HG03457 (cell line): ENCODE measurements around the gene GFRA1.
"Not testable (repeated sequence)": the region's sequence is repeated elsewhere in the genome, so short reads cannot be mapped to it uniquely, and the experiment has no call there.

Experiments
- ATAC-seq: cut with Tn5 transposase; IDR thresholded peaks from one replicate; pipeline ENCODE4 v1.9.1; 2021; ENCODE audit warnings: moderate number of reproducible peaks; ENCODE audit not compliant: unreplicated experiment

The GFRA1 gene

DNA sequence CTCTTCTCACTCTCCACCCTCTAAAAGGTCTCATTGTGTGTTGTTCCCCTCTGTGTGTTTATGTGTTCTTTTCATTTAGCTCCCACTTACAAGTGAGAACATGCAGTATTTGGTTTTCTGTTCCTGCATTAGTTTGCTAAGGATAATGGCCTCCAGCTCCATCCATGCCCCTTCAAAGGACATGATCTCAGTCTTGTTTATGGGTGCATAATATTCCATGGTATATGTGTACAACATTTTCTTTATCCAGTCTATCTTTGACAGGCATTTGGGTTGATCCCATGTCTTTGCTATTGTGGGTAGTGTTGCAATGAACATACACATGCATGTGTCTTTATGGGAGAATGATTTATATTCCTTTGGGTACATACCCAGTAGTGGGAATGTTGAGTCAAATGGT is 107.1 kb downstream of the GFRA1 start:
- not testable (repeated sequence) for ATAC-seq

DNA sequence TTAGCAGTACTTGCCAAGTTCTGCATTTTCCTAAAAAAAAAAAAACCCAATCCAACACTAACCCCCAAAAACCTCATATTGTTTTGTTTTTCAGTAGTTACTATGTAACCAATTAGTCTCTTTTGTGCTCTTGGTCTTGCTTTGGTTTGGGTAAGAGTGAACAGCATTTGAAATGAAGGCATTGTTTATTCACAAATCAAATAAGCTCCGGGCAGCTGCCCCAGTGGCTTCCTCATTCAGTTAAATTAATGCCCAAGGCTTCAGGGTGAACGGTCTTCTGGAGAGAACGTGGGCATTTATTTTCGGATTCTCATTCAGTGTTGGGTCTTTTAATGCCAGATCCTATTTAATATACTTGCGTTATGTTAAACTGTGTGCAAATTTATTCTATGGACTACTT is 108.7 kb downstream of the GFRA1 start:
- no peak for ATAC-seq

DNA sequence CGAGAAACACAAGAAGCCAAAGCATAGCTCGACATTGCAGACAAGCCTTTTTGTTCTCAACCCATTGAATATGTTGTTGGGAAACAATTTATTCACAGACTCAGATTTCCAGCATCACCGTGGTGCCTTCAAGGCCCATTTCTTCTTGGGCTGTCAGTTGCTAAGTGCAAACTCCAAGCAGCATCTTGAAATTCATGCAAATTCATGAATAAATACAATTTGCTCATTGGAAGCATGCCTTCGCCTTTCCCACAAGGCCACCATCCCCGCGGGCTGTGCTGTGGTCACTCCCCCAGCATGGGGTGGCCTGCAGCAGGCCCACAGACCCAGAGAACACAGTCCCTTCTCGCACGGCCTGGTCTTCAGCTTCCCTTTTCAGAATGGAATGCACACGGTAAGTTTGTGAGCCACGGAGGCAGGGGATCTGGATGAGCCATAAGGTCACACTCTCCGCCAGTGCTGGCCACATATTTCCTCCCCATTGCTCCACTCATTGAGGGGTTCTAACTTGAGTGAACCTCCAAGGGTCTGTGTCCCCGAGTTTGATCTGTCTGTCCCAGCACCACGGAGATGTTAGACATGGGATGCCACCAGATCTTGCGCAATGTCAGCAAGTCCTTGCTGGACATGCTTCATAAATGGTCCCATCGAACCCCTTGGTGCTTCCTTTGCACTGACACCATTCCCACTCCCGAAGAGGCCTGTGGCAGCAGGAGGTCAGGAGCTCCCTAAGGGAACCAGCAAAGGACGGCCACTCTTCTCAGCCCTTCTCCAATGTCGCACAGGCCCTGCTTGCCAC is 109.5 kb downstream of the GFRA1 start:
- no peak for ATAC-seq

DNA sequence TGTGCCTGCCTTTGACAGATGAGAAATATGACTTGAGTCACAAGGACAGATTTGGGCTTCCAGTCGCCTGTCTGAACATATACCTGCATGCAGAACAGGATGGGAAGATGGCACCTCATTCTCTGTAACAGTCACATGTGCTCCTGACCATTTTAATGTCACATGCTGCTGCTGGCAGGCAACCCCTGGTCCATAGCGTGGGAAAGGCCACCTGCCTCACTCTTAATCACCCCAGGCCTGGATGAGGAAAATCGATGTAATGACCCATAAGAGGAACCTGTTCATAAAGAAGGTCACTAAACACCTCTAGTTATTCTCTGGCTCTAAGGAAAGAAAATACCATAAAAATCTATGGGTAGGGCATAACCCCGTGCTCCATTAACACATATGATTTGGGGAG is 110.2 kb downstream of the GFRA1 start:
- ATAC-seq, result no peak

DNA sequence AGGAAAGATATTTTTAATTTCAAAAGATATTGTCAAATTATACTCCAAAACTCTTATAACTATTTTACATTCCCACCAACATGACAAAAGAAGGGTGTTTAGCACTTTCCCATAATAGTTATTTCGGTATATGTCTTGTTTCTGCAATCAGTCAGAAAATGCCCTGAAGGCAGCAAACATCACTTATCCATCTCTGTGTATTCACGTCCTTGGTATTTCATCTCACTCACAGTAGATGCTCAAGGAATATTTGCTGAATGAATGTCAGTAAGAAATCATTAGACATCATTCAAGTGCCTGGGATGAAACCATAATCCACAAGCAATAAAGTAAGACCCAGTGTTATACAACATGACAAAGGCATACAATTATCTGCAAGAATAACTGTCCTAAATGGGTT is 112.7 kb downstream of the GFRA1 start:
- no peak for ATAC-seq

DNA sequence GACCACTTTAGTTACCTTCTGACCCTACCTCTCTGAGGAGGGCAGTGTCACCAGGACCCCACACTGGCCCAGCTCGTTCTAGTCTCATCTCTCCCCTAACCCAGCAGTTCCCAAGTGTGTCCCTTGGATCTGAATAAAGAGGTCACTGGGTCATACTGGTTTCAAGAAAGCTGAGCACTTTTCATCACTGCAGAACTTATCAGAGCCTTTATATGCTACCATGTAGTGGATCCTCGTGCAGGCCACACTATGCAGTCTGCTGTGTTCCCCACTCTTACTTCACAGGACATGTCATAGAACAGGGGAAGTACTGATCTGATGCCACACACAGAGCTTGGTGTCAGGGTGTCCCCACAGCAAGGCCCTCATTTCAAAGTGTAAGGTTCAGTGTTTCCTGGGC is 113.8 kb downstream of the GFRA1 start:
- ATAC-seq, result no peak

DNA sequence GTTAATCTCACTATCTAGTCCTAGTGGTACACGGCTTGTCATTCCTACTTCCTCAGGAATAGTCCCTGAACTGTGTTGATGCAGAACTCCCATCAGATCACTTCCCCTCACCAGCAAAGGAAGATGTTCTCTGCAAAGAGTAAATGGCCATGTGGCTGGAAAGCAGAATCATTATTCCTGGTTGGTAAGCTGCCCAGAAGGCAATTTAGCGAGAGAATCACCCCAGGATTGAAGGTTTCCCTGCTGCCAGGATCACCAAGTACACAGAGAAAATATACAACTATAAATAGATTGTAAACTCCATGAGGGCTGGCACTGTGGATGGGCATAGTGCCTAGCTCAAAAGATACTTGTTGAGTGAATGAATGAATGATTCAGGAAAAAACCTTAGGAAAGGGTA is 115.0 kb downstream of the GFRA1 start:
- no peak for ATAC-seq

DNA sequence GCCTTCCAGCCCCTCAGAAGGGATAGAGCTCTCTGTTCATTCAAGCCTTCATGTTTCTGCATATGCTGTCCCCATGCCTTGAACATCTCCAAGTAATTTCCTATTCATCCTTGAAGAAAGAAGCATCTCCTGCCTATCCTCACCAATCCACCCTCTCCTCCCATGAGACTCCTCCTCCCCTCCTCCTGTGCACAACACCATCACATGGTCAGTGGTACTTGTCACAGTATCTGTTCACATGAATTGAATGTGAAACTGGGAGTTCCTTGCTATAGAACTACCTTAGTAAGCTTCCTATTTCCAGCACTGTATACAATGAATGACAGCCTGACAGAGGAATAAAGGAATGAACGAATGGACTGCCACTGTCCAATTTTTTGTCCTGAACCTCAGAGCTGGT is 115.5 kb downstream of the GFRA1 start:
- ATAC-seq, result no peak

DNA sequence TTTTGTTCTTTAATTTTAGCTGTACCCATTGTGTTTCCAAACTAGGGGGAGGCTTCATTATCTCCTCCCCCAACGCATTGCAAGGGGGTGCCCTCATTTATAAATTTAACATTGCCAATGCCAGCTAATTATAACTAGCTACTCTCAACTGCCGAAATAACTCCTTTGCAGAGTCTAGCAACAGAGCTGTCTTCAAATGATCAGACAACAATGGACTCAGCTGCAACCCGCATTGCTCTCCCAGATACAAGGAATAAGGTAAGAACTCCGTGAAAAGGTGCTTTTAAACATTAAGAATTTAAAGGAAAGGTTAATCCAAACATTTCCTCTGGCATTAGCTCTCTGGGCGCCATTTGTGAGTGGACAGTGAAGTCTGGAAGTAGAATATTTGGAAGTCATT is 116.2 kb downstream of the GFRA1 start:
- no peak for ATAC-seq

DNA sequence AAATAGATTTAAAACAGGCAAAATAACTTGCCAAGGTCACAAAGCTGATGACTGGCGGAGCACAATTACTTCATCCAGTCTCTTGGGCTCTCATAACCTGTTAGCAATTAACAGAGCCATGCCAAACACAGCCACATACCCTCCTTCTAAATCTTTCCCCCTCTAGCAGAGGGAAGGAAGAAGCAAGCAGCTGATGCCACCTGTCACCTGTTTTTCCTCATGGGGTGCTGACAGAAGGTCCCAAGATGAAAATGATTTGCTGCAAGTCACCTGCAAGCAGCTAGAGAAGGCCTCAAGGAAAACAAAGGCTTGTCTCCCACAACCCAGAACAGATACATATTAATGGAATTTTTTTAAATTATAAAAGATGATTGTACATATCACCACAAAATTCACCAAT is 117.8 kb downstream of the GFRA1 start:
- ATAC-seq, result no peak

DNA sequence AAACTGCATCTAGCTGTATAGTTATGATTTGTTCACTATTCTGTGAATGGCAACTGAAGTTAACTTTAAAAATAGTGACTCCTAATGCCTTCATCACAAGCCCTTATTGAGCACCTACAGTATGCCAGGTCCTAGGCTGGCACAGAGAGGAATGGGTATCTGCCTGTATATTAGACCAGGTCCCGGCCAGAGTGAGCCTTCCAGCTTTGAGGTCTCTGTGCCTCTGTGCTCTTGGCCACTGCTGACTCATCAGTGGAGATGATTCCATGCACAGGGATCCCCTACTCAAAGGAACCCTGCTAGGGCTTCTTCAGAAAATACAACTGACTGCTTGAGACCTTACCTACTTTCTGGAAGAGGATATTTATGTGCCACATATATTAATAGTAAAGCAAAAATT is 118.4 kb downstream of the GFRA1 start:
- ATAC-seq, result no peak

DNA sequence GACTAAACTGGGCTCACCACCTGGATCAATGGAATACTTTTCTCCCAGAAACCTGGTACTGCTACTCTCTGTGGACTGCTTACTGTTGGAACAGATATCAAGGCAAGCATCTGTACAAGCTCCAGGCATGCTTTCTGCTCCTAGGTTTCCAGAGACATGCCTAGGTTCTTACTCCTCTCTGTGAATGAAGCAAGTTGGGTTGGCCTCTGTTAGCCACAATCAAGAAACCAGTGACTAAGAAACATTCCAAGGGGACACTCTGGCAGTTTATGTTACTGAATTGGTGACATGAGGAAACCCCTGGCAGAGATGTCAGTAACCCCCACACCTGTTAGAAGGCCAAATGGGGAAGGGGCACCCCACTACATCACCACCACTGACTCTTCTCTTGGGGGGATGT is 121.9 kb downstream of the GFRA1 start:
- ATAC-seq, result no peak

DNA sequence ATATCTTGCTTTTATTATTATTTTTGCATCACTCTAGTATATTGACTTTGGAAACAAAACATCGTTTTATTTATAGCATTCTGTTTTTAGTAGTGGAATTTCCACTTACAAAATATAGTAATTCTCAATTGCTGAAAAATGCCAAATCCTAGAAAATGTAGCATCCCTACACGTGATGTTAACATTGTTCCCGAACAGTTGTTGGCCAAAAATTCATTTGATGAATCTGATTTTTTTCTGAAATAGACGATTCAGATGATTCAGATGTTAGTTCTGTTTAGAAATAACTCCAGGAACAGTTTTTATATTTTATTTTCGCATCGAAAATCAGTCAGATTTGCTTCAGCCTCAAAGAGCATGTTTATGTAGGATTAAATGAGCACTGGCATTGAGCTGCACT is 122.4 kb downstream of the GFRA1 start:
- ATAC-seq, result no peak

DNA sequence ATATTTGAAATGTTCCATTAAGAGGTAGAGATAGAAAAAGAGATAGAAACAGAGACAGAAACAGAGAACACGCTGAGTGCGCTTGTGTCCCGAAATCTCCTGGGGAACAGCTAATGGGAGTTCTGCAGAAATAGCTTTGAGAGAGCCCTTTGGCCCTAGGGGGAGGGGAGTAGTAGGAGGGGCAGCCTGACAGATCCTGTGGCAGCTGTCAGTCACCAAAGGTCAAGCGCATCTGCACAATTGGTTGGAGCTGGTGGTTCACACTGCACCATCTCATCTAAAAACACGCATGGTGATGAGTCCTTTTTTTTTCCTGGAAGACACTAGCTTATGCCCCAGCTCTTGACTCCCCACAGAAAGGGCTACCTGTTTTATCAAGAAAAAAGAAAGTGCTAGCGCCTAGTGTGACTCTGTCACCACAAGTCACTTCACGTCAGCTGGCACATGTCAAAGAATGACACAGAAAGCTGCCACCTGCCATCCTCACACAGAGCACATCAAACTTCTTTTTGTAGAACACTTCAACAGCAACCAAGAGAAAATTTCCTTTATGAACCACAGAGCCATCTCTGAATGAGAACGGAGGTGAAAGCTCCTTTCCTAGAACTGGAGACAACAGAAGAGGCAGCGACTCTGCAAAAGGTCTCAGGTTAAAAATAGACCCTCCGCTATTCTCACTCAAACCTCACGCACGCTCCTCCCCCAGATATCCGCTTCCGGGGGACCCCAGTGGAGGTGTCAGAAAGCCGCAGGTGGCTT is 125.7 kb downstream of the GFRA1 start:
- no peak for ATAC-seq

DNA sequence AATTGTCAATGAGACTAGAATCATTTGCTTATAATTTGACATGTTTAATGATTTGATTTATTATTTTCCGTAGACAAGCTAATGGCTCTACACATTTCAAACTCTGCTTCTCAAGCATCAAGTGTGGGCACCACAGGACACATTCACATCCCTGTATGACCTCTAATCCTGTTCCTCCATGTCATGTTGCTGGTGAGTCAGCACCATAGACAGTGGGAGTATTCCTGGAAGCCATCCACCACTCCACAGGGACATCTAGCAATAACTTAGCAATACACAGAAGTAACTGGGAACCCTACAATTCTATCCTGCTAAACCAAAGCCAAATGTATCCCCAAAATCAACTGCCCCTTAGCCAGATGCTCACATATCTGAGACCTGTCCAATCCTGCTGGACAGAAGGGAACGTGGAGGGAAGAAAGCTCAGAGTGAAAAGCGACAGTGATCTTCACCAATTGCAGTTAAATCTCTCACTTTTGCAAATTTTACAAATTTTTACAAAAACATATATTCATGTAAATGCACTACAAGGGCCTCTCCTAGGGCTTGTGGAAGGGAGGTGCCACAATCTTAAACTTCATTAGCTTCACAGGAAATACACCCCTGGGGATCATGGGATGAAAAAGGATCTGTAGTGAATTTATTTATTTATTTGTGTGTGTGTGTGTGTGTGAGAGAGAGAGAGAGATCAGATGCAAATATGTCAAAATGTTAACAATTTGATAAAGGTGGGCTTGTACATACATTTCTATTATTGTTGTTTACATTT is 126.5 kb downstream of the GFRA1 start:
- ATAC-seq, result no peak

DNA sequence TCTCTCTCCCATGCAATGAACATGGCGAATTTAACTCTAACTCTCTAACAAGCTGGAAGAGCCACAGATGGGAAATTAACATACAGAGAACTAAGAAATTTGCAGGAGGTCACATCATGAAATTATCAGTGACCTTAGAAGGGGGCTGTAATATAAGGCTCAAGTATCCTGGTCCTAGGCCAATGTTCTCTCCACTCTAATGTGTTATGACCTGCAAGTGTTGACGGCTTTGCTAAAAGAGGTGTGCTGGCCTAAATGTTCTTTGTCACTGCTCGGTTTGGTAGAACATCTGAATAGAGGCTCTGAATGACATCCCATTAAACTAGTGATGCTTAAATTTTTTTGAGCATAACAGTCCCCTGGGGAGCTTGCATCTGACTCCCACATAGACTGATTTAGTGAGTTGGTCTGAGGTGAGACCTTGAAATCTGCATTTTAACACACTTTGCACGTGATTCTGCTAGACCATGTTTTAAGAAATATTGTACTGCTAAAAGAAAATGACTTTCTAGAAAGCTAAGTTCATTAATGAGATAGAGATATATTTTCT is 129.3 kb downstream of the GFRA1 start:
- ATAC-seq, result no peak

DNA sequence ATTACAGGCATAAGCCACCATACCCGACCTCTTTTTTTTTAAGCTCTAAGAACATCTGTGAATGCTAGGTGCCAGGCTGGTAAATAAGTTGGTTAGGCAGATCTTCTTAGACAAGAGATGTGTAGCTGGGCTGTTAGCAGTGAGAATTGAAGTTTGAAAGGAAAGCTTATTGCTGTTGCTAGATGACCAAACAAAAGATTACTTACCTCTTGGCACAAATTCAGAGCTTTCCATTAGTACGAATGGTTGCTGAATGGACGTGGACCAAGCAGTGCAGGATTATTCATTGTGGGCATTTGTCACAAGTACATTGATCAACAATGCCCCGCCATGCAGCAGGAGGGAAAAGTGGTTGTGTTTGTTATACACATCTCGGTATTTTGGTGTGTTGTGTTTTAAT is 131.2 kb downstream of the GFRA1 start:
- no peak for ATAC-seq

DNA sequence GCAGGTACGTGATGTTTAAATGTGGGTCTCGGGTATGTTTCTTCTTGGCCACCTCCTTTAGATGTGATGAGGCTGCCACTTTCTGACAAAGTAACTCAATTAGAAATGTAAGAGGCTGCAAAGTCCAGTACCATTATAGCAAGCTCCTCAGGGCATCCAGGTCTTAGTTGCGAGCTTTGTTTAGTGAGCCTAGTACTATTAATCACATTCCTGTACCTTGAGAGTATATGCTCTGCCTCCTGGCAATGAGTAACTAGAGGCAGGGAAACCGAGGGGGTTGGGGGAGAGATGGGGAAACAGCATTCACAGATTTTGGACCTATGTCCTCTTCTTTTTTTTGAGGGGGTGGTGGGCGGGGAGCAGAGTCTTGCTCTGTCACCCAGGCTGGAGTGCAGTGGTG is 131.8 kb downstream of the GFRA1 start:
- no peak for ATAC-seq

DNA sequence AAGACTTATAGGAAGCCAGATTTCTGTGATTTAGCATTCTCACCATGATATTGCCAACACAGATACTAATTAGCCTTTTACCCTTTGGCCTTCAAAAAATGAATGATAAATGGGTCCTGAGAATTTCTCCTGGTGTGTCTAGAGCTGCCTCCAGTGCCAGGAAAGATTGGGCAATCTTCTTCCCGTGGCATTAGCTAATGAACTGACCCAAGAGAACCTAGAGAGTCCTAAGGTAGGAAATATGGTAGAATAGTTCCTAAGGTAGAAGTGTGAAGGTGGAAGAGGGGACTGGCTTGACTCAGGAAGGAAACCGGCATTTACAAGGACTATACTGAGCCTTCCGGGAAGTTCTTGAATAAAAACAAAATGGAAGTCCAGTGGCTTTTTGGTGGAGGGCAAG is 133.1 kb downstream of the GFRA1 start:
- ATAC-seq, result no peak

DNA sequence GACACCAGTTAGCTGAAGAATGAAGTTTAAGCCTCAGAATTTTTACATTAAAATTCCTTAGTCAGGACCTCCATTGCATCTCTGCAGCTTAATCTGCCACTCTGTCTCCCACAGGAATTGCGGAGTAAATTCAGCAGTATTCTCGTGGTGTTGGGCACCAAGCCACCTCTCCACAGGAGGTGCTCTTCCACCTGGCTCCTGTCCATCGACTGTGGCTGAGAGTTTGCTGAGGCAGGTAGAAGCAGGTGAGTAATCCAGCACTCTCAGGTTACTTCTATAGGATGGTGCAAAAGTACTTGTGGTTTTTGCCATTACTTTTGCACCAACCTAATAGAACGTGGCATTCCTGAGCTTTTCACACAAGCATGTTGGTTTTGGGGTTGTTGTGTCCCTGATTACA is 134.1 kb downstream of the GFRA1 start:
- ATAC-seq, result no peak

DNA sequence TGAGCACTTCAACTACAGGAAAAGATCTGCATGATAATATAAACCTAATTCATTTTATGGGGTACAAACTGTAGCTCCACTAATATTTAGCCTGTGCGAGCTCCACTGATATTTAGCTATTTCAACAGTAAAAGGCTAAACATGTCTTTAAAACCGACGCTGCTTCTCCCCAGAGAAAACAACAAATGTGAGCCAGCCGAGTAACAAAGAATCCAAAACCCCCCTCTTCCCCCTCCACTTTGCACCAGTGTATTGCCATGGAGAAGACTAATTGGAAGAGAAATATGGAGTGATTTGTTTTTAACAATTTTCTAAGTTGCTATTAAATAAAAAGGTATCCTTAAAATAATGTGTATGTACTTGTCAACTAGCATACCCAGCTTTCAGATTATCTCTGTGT is 136.7 kb downstream of the GFRA1 start:
- ATAC-seq, result no peak

DNA sequence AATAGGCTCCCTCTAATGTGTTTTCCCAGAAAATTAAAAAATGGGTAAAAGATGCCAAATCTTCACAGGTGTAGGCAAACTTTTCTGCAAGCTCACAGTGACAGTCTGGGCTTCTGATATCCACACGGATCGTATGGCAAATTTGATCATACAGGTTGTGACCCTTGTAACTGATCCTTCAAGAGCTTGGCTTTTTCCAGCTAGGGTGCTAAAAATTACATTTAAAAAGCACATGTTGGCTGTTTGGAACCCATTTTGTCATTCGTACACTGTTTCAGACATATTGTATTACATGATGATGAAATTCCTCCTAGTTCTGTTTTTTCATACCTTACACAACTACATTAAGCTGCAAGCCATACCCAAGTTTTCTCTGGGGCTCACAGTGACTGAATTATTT is 138.7 kb downstream of the GFRA1 start:
- no peak for ATAC-seq
